ENCODE results near the gene NPB. TPM values are rescaled to one million over a fixed set of nuclear protein-coding genes. Genes with fewer than 3 reads are reported as not detected.

NPB gene
- total RNA-seq, 1 donor from 2014 or later: 1.1 TPM

GRCh38 chr17:81889602-81890001 is 12.4 kb upstream of the NPB start:
- DNase-seq (ENCODE audit: low read depth, low spot score): no peak
- no peak overlapping the region for H3K27ac Mint-ChIP-seq (ENCODE audit: unreplicated experiment)
- H3K4me3 Mint-ChIP-seq: peak overlapping the region; percentile 88
- no peak for TF ChIP-seq CTCF (conservative IDR thresholded peaks at IDR 0.05)
- peaks cover 21% of the 10 kb centered on the region for H3K36me3 Mint-ChIP-seq (ENCODE audit: low read depth)
- no peaks in the 10 kb centered on the region for H3K9me3 Mint-ChIP-seq
- H3K27me3 Mint-ChIP-seq (ENCODE audit: low read depth): no peaks in the 10 kb centered on the region
- peaks cover 7% of the 10 kb centered on the region for H3K4me1 Mint-ChIP-seq

- H3K4me3 Mint-ChIP-seq: peak overlapping the region; percentile 88
- TF ChIP-seq CTCF (conservative IDR thresholded peaks at IDR 0.05): no peak
- peaks cover 19% of the 10 kb centered on the region for H3K36me3 Mint-ChIP-seq (ENCODE audit: low read depth)
- no peaks in the 10 kb centered on the region for H3K27me3 Mint-ChIP-seq (ENCODE audit: low read depth)
- H3K27ac Mint-ChIP-seq (ENCODE audit: unreplicated experiment): peak overlapping the region; percentile 97
- H3K9me3 Mint-ChIP-seq: no peaks in the 10 kb centered on the region
- peaks cover 7% of the 10 kb centered on the region for H3K4me1 Mint-ChIP-seq
- DNase-seq (ENCODE audit: low read depth, low spot score): no peak
Measured at GRCh38 chr17:81890447-81891302, 11.4 kb upstream of the NPB start.

- DNase-seq (ENCODE audit: low read depth, low spot score): no peak
- Mint-ChIP-seq H3K36me3 (ENCODE audit: low read depth) (peaks cover 17% of the 10 kb centered on the region), H3K4me1 (peaks cover 7% of the 10 kb centered on the region), H3K27me3 (ENCODE audit: low read depth) (no peaks in the 10 kb centered on the region), H3K27ac (ENCODE audit: unreplicated experiment) (peak overlapping the region; percentile 98), H3K9me3 (no peaks in the 10 kb centered on the region), H3K4me3 (peak overlapping the region; percentile 93)
- no peak for TF ChIP-seq CTCF (conservative IDR thresholded peaks at IDR 0.05)
Measured at GRCh38 chr17:81891303-81891552, 10.8 kb upstream of the NPB start.

DNA sequence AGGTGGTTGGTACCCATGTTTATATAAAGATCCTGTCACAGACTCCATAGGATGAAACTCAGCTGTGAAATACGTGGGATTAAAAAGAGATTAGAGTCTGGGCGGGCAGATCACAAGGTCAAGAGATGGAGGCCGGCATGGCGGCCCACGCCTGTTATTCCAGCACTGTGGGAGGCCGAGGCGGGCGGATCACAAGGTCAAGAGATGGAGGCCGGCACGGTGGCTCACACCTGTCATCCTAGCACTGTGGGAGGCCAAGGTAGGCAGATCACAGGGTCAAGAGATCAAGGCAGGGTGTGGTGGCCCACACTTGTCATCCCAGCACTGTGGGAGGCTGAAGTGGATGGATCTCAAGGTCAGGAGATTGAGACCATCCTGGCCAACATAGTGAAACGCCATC is 6.6 kb upstream of the NPB start:
- Mint-ChIP-seq H3K27ac (ENCODE audit: unreplicated experiment) (no peak overlapping the region), H3K36me3 (ENCODE audit: low read depth) (peaks cover 5% of the 10 kb centered on the region), H3K4me1 (peaks cover 9% of the 10 kb centered on the region), H3K9me3 (no peaks in the 10 kb centered on the region), H3K27me3 (ENCODE audit: low read depth) (peaks cover 2% of the 10 kb centered on the region), H3K4me3 (peak overlapping the region; percentile 44)
- TF ChIP-seq CTCF (conservative IDR thresholded peaks at IDR 0.05): no peak
- no peak for DNase-seq (ENCODE audit: low read depth, low spot score)

DNA sequence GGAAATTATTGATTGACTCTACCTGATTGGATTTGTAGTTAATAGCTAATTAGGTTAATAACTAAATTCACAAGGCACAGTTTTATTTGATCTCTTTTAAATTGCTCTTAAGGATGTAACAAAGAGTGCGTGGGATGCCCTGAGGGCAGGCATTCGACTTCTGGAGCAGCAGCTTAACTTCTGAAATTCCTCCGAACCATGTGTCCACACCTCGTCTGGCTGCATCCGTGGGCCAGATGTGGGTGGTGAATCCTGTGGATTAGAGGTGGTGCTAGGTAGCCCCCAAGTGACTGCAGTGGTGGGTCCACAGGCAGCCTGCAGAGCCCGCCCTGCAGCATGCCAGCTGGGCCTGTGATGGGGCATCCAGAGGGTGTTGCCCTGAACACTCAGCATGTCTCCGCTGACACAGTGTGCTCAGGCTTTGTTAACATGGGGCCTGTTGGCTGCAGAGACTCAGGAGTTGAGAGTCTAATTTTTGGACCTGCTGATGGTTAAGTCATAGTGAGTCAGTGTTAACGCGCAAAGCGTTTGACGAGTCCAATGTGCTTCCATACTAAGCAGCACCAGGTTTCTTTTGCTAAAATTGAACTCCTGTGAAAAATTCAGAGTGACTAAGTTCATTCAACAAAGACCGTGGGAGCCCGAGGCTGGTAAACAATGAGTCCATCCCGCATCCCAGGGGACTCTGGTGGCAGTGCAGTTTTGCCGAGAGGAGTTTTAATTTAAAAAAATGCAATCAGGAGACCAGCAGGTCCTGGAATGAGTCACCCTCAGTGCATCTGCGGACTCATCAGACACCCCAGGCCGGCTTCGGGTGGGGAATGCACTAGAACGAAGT is 3.8 kb upstream of the NPB start:
- H3K4me1 Mint-ChIP-seq: peaks cover 15% of the 10 kb centered on the region
- H3K4me3 Mint-ChIP-seq: peak overlapping the region; percentile 27
- no peak for TF ChIP-seq CTCF (conservative IDR thresholded peaks at IDR 0.05)
- peaks cover 10% of the 10 kb centered on the region for H3K27me3 Mint-ChIP-seq (ENCODE audit: low read depth)
- H3K27ac Mint-ChIP-seq (ENCODE audit: unreplicated experiment): no peak overlapping the region
- no peak for DNase-seq (ENCODE audit: low read depth, low spot score)
- peaks cover 3% of the 10 kb centered on the region for H3K36me3 Mint-ChIP-seq (ENCODE audit: low read depth)
- no peaks in the 10 kb centered on the region for H3K9me3 Mint-ChIP-seq

All from neural crest cell (in vitro differentiated cells).